Neuronal stem cell (in vitro differentiated cells): Measurements from ENCODE around the gene CSRP1.

Experiments
- DNase-seq: peaks from one replicate; pipeline ENCODE4 v3.0.0-alpha.2; 2013; ENCODE audit warnings: low spot score
- H2AFZ ChIP-seq: one replicate; pipeline ENCODE4 v1.6.1; 2013; ENCODE audit warnings: mild to moderate bottlenecking, low read length, inconsistent platforms
- H2AK5ac ChIP-seq: 2 replicates; pipeline ENCODE4 v1.6.1; 2013; ENCODE audit warnings: low read depth, mild to moderate bottlenecking, inconsistent platforms, low read length, moderate library complexity, mixed read lengths
- H2BK120ac ChIP-seq: 2 replicates; pipeline ENCODE4 v1.6.1; 2013; ENCODE audit warnings: low read depth, mild to moderate bottlenecking, inconsistent platforms, low read length, moderate library complexity, mixed read lengths
- H2BK12ac ChIP-seq: one replicate; pipeline ENCODE4 v1.6.1; 2013; ENCODE audit warnings: low read length, inconsistent platforms
- H2BK15ac ChIP-seq: 2 replicates; pipeline ENCODE4 v1.6.1; 2013; ENCODE audit warnings: mild to moderate bottlenecking, low read length, inconsistent platforms, mixed read lengths
- H2BK5ac ChIP-seq: one replicate; pipeline ENCODE4 v1.6.1; 2013; ENCODE audit warnings: inconsistent platforms, mild to moderate bottlenecking, low read length, moderate library complexity
- H3K14ac ChIP-seq: one replicate; pipeline ENCODE4 v1.6.1; 2013; ENCODE audit warnings: low read length, inconsistent platforms
- H3K18ac ChIP-seq: 2 replicates; pipeline ENCODE4 v1.6.1; 2013; ENCODE audit warnings: low read length, inconsistent platforms
- H3K23ac ChIP-seq: 2 replicates; pipeline ENCODE4 v1.6.1; 2013; ENCODE audit warnings: low read depth, mild to moderate bottlenecking, mixed read lengths, low read length, inconsistent platforms; ENCODE audit not compliant: poor library complexity
- H3K27ac ChIP-seq: replicated peaks from 3 replicates; pipeline ENCODE4 v1.5.1; 2013; ENCODE audit warnings: low read length, inconsistent platforms
- H3K27me3 ChIP-seq, 3 experiments: 2 replicates each; pipeline ENCODE4 v1.6.1; 2013; ENCODE audit warnings: low read length in 3 of 3, mild to moderate bottlenecking in 2 of 3, inconsistent platforms in 1 of 3, low read depth in 1 of 3, mixed read lengths in 1 of 3, moderate library complexity in 1 of 3; ENCODE audit not compliant: control insufficient read depth in 3 of 3, insufficient read depth in 3 of 3
- H3K36me3 ChIP-seq, 2 donors: replicated peaks in 1 of 2; 2 replicates each; pipeline ENCODE4 v1.6.1; 2013; ENCODE audit warnings: low read length in 2 of 2; ENCODE audit not compliant: control insufficient read depth in 2 of 2, insufficient read depth in 2 of 2
- H3K4ac ChIP-seq: 2 replicates; pipeline ENCODE4 v1.6.1; 2013; ENCODE audit warnings: inconsistent platforms, mild to moderate bottlenecking, low read length, moderate library complexity
- H3K4me1 ChIP-seq, 2 donors: 1 replicate in 1 of 2; 2 replicates in 1 of 2; pipeline ENCODE4 v1.6.1; 2013; ENCODE audit warnings: low read length in 2 of 2, low read depth in 1 of 2; ENCODE audit not compliant: control insufficient read depth in 2 of 2, insufficient read depth in 1 of 2
- H3K4me2 ChIP-seq: one replicate; pipeline ENCODE4 v1.6.1; 2013; ENCODE audit warnings: mild to moderate bottlenecking, low read length, inconsistent platforms; ENCODE audit not compliant: insufficient read depth, poor library complexity, severe bottlenecking
- H3K4me3 ChIP-seq, 2 donors: 2 replicates each; pipeline ENCODE4 v1.5.1; 2013; ENCODE audit warnings: low read length in 2 of 2, mild to moderate bottlenecking in 2 of 2, inconsistent platforms in 1 of 2, moderate library complexity in 1 of 2
- H3K79me1 ChIP-seq: one replicate; pipeline ENCODE4 v1.6.1; 2013; ENCODE audit warnings: low read depth, mild to moderate bottlenecking, inconsistent platforms, low read length, moderate library complexity
- H3K9ac ChIP-seq: one replicate; pipeline ENCODE4 v1.6.1; 2013; ENCODE audit warnings: mild to moderate bottlenecking, low read depth, low read length, inconsistent platforms; ENCODE audit not compliant: poor library complexity
- H3K9me3 ChIP-seq, 2 donors: replicated peaks in 1 of 2; 2 replicates each; pipeline versions ENCODE3 to v1.6.1; 2013; ENCODE audit warnings: low read length in 2 of 2, mild to moderate bottlenecking in 2 of 2, inconsistent platforms in 1 of 2, low read depth in 1 of 2, mixed read lengths in 1 of 2, moderate library complexity in 1 of 2; ENCODE audit not compliant: control insufficient read depth in 2 of 2, insufficient read depth in 1 of 2
- H4K8ac ChIP-seq: one replicate; pipeline ENCODE4 v1.6.1; 2013; ENCODE audit warnings: low read depth, mild to moderate bottlenecking, inconsistent platforms, low read length, moderate library complexity
- H4K91ac ChIP-seq: one replicate; pipeline ENCODE4 v1.6.1; 2013; ENCODE audit warnings: low read length, low read depth, mild to moderate bottlenecking, inconsistent platforms; ENCODE audit not compliant: poor library complexity
- WGBS, 2 donors: extraction: QIAGEN DNeasy Blood & Tissue Kit; methylation state at CpG; one replicate each; pipeline ENCODE4 v1.1.7; 2013; ENCODE audit warnings: missing lambda C conversion rate in 2 of 2, mixed read lengths in 1 of 2; ENCODE audit not compliant: insufficient read length in 2 of 2, insufficient replicate concordance in 1 of 2; ENCODE audit errors: extremely low coverage in 2 of 2; 5-methylcytosine and 5-hydroxymethylcytosine counted together

CSRP1 gene

GRCh38 chr1:201515062-201515750, 8.3 kb upstream of the CSRP1 start:
- Histone ChIP-seq H3K4me1 (peaks cover 3 to 13% of the 10 kb centered on the region in 2 donors), H3K9me3 (no peaks in the 10 kb centered on the region), H3K9ac (no peak overlapping the region), H3K4me3 (no peak overlapping the region), H3K27me3 (peaks cover 0 to 19% (median 0%) of the 10 kb centered on the region in 3 experiments), H2BK12ac (no peak overlapping the region), H4K91ac (no peak overlapping the region), H3K79me1 (no peaks in the 10 kb centered on the region), H2BK5ac (no peak overlapping the region), H3K36me3 (no peaks in the 10 kb centered on the region), H2BK15ac (no peak overlapping the region), H3K14ac (no peak overlapping the region), H3K4me2 (no peak overlapping the region), H2AFZ (no peak overlapping the region), H3K4ac (no peak overlapping the region), H3K23ac (no peak overlapping the region), H4K8ac (no peak overlapping the region), H2BK120ac (no peak overlapping the region), H2AK5ac (no peak overlapping the region), H3K18ac (no peak overlapping the region), H3K27ac (no peak overlapping the region)
- no peak for DNase-seq
- no CpG with 5 or more reads among the region's 9 CpGs for WGBS, 2 donors

GRCh38 chr1:201514466-201514865, 7.5 kb upstream of the CSRP1 start:
- Histone ChIP-seq H3K36me3 (no peaks in the 10 kb centered on the region), H3K4me1 (peaks cover 3 to 13% of the 10 kb centered on the region in 2 donors), H2AFZ (no peak overlapping the region), H3K27me3 (peaks cover 0 to 19% (median 3%) of the 10 kb centered on the region in 3 experiments), H3K9ac (no peak overlapping the region), H2AK5ac (no peak overlapping the region), H3K4me3 (no peak overlapping the region), H3K79me1 (no peaks in the 10 kb centered on the region), H2BK5ac (no peak overlapping the region), H3K27ac (no peak overlapping the region), H3K14ac (no peak overlapping the region), H4K91ac (no peak overlapping the region), H3K4ac (no peak overlapping the region), H3K18ac (no peak overlapping the region), H3K4me2 (no peak overlapping the region), H3K9me3 (no peaks in the 10 kb centered on the region), H3K23ac (no peak overlapping the region), H4K8ac (no peak overlapping the region), H2BK15ac (no peak overlapping the region), H2BK12ac (no peak overlapping the region), H2BK120ac (no peak overlapping the region)
- DNase-seq: no peak
- no CpG with 5 or more reads among the region's 2 CpGs for WGBS, 2 donors

GRCh38 chr1:201513498-201514243, 6.7 kb upstream of the CSRP1 start:
- H3K23ac ChIP-seq: no peak overlapping the region
- H2AK5ac ChIP-seq: no peak overlapping the region
- peak overlapping the region in 1 of 2 donors; percentile 58 for H3K4me3 ChIP-seq
- no peaks in the 10 kb centered on the region for H3K79me1 ChIP-seq
- H3K9me3 ChIP-seq: no peaks in the 10 kb centered on the region
- peak overlapping the region; percentile 77 for H2AFZ ChIP-seq
- H2BK120ac ChIP-seq: no peak overlapping the region
- H3K4ac ChIP-seq: no peak overlapping the region
- no peak overlapping the region for H4K91ac ChIP-seq
- no peak overlapping the region for H3K9ac ChIP-seq
- no peak overlapping the region for H3K14ac ChIP-seq
- H3K18ac ChIP-seq: no peak overlapping the region
- no peak overlapping the region for H2BK15ac ChIP-seq
- no peak overlapping the region for H4K8ac ChIP-seq
- peaks cover 0 to 19% (median 3%) of the 10 kb centered on the region in 3 experiments for H3K27me3 ChIP-seq
- DNase-seq: no peak
- no CpG with 5 or more reads among the region's 6 CpGs for WGBS, 2 donors
- no peak overlapping the region for H2BK12ac ChIP-seq
- H3K4me2 ChIP-seq: no peak overlapping the region
- H2BK5ac ChIP-seq: no peak overlapping the region
- no peak overlapping the region for H3K27ac ChIP-seq
- peaks cover 3 to 13% of the 10 kb centered on the region in 2 donors for H3K4me1 ChIP-seq
- no peaks in the 10 kb centered on the region for H3K36me3 ChIP-seq

GRCh38 chr1:201511941-201512539, 5.1 kb upstream of the CSRP1 start:
- Histone ChIP-seq H3K9me3 (no peaks in the 10 kb centered on the region), H2BK120ac (no peak overlapping the region), H3K4me3 (no peak overlapping the region), H3K9ac (no peak overlapping the region), H2BK15ac (no peak overlapping the region), H4K8ac (no peak overlapping the region), H3K4me1 (peaks cover 4 to 13% of the 10 kb centered on the region in 2 donors), H3K14ac (peak overlapping the region; percentile 85), H3K18ac (peak overlapping the region; percentile 2), H3K4ac (no peak overlapping the region), H3K23ac (peak overlapping the region; percentile 66), H4K91ac (no peak overlapping the region), H3K79me1 (no peaks in the 10 kb centered on the region), H2BK5ac (no peak overlapping the region), H2AK5ac (no peak overlapping the region), H2BK12ac (no peak overlapping the region), H3K27ac (no peak overlapping the region), H3K27me3 (peaks cover 0 to 19% (median 13%) of the 10 kb centered on the region in 3 experiments), H3K36me3 (no peaks in the 10 kb centered on the region), H3K4me2 (no peak overlapping the region), H2AFZ (peak overlapping the region; percentile 87)
- DNase-seq: no peak
- no CpG with 5 or more reads among the region's 6 CpGs for WGBS, 2 donors
